HCT116 (cell line): ENCODE measurements around the gene PROSER2. TPM values are rescaled to one million over a fixed set of nuclear protein-coding genes. Genes with fewer than 3 reads are reported as not detected.

Experiments
- ATAC-seq: fragments of 200-7000 bp; cut with Tn5 transposase; 2 replicates; pipeline ENCODE4 v1.9.1; 2020; ENCODE audit warnings: mild to moderate bottlenecking, moderate library complexity
- BruUV-seq: library from RNA; stranded (reverse); fragments of 400-500 nt; replicated peaks from 2 replicates; lab custom pipeline; 2021; lab: Mats Ljungman, UMichigan
- CTCF ChIA-PET: fragments of 300-600 bp; sonication (Branson Sonifier 250); formaldehyde crosslinking; loops from one replicate; lab custom pipeline; 2021; ENCODE audit warnings: antibody characterized with exemption; lab: Charles Lee
- POLR2A ChIA-PET: fragments of 300-600, 350-600 bp; sonication (Branson Sonifier 250); formaldehyde crosslinking; loops from one replicate; lab custom pipeline; 2021; ENCODE audit warnings: antibody characterized with exemption; lab: Charles Lee
- RAD21 ChIA-PET, 2 experiments: fragments of 300-600 bp; sonication (Branson Sonifier 250); formaldehyde crosslinking; loops; one replicate each; lab custom pipeline; 2023; ENCODE audit warnings: low total read pairs in 2 of 2; ENCODE audit not compliant: uncharacterized antibody in 2 of 2, unreplicated experiment in 2 of 2, low non-redundant PET in 1 of 2; lab: Charles Lee
- DNase-seq: peaks from one replicate; pipeline ENCODE4 v3.0.0-alpha.2; 2010; ENCODE audit warnings: low read depth, low spot score
- H2AFZ ChIP-seq: fragments of 200-600 bp; shearing (Covaris generic), sonication (generic); 2 replicates; pipeline ENCODE4 v1.6.1; 2017; ENCODE audit warnings: low read depth, mixed run types, mixed read lengths, antibody characterized with exemption, low read length; ENCODE audit not compliant: poor library complexity, severe bottlenecking
- H3K27ac ChIP-seq: 2 replicates; pipeline ENCODE4 v1.5.1; 2012; ENCODE audit warnings: low read depth, low read length
- H3K27me3 ChIP-seq: fragments of 200-600 bp; sonication (generic); 2 replicates; pipeline ENCODE4 v1.6.1; 2016; ENCODE audit warnings: mixed run types, low read length, mixed read lengths; ENCODE audit not compliant: insufficient read depth
- H3K36me3 ChIP-seq, 2 experiments: fragments of 200-500 bp in 1 of 2; fragments of 200-600 bp in 1 of 2; sonication (Bioruptor generic) in 1 of 2; sonication (generic) in 1 of 2; 2 replicates each; pipeline versions ENCODE4 v1.5.1 to v1.6.1; 2014 to 2016; ENCODE audit warnings: low read length in 2 of 2, inconsistent platforms in 1 of 2, mixed read lengths in 1 of 2, mixed run types in 1 of 2; ENCODE audit not compliant: insufficient read depth in 2 of 2, control insufficient read depth in 1 of 2
- H3K4me1 ChIP-seq, 2 experiments: fragments of 200-600 bp in 1 of 2; sonication (generic) in 1 of 2; 2 replicates each; pipeline versions ENCODE4 v1.5.1 to v1.6.1; 2012 to 2017; ENCODE audit warnings: low read length in 2 of 2, inconsistent platforms in 1 of 2, mild to moderate bottlenecking in 1 of 2, mixed read lengths in 1 of 2, mixed run types in 1 of 2, moderate library complexity in 1 of 2; ENCODE audit not compliant: insufficient read depth in 2 of 2, control insufficient read depth in 1 of 2
- H3K4me2 ChIP-seq: fragments of 200-600 bp; sonication (generic); 2 replicates; pipeline ENCODE4 v1.6.1; 2017; ENCODE audit warnings: mixed run types, low read length, mixed read lengths
- H3K4me3 ChIP-seq, 2 experiments: fragments of 200-600 bp in 1 of 2; sonication (generic) in 1 of 2; replicated peaks in 1 of 2; 2 replicates each; pipeline ENCODE4 v1.5.1; 2011 to 2016; ENCODE audit warnings: low read length in 2 of 2, control low read depth in 1 of 2, low read depth in 1 of 2, mild to moderate bottlenecking in 1 of 2, mixed read lengths in 1 of 2, mixed run types in 1 of 2
- H3K79me2 ChIP-seq: fragments of 200-600 bp; sonication (generic); 2 replicates; pipeline ENCODE4 v1.6.1; 2017; ENCODE audit warnings: mild to moderate bottlenecking, mixed run types, low read length, moderate library complexity, mixed read lengths; ENCODE audit not compliant: insufficient read depth
- H3K9ac ChIP-seq: fragments of 200-600 bp; sonication (generic); 2 replicates; pipeline ENCODE4 v1.6.1; 2016; ENCODE audit warnings: low read length, mixed read lengths
- H3K9me2 ChIP-seq: fragments of 200-600 bp; sonication (generic), shearing (Covaris generic); 2 replicates; pipeline ENCODE4 v1.6.1; 2017; ENCODE audit warnings: mixed run types, mild to moderate bottlenecking, moderate library complexity; ENCODE audit not compliant: insufficient read depth
- H3K9me3 ChIP-seq, 2 experiments: fragments of 200-500 bp in 1 of 2; fragments of 200-600 bp in 1 of 2; sonication (Bioruptor generic) in 1 of 2; sonication (generic) in 1 of 2; 2 replicates each; pipeline ENCODE4 v1.6.1; 2014 to 2017; ENCODE audit warnings: low read length in 2 of 2, mixed read lengths in 2 of 2, inconsistent platforms in 1 of 2, low read depth in 1 of 2, mild to moderate bottlenecking in 1 of 2, mixed run types in 1 of 2, moderate library complexity in 1 of 2; ENCODE audit not compliant: control insufficient read depth in 1 of 2, insufficient read depth in 1 of 2
- H4K20me1 ChIP-seq: fragments of 200-600 bp; sonication (generic), shearing (Covaris generic); 2 replicates; pipeline ENCODE4 v1.6.1; 2017; ENCODE audit warnings: mixed run types, mild to moderate bottlenecking, moderate library complexity; ENCODE audit not compliant: insufficient read depth
- EGR1 ChIP-seq: IDR thresholded peaks from 2 replicates; pipeline ENCODE4 v1.6.1; 2012; ENCODE audit warnings: low read depth
- EZH2phosphoT487 ChIP-seq: fragments of 200-600 bp; IDR thresholded peaks from 2 replicates; pipeline ENCODE4 v1.6.1; 2018; ENCODE audit warnings: antibody characterized with exemption, borderline replicate concordance
- JUND ChIP-seq: IDR thresholded peaks from 2 replicates; pipeline ENCODE4 v1.6.1; 2012
- MAX ChIP-seq: IDR thresholded peaks from 2 replicates; pipeline ENCODE4 v1.6.1; 2012
- POLR2A ChIP-seq: IDR thresholded peaks from 2 replicates; pipeline ENCODE4 v1.7.0; 2011; ENCODE audit warnings: borderline replicate concordance; ENCODE audit not compliant: insufficient read depth, insufficient read length; ENCODE audit errors: extremely low read depth
- SP1 ChIP-seq: IDR thresholded peaks from 2 replicates; pipeline ENCODE4 v1.6.1; 2012; ENCODE audit warnings: low read depth
- YY1 ChIP-seq: IDR thresholded peaks from 2 replicates; pipeline ENCODE4 v1.6.1; 2011; ENCODE audit warnings: low read length, low read depth, moderate library complexity, mild to moderate bottlenecking; ENCODE audit not compliant: insufficient replicate concordance; ENCODE audit errors: extremely low read depth
- ZBTB33 ChIP-seq: IDR thresholded peaks from 2 replicates; pipeline ENCODE4 v1.6.1; 2011; ENCODE audit warnings: mild to moderate bottlenecking, low read length, moderate library complexity; ENCODE audit not compliant: insufficient replicate concordance; ENCODE audit errors: extremely low read depth
- intact Hi-C: fragments of 100-400 bp; cut with micrococcal nuclease; formaldehyde crosslinking; loops from 2 replicates; pipeline ENCODE4 v1.10.0; 2022
- total RNA-seq: library from RNA; stranded (reverse); gene quantifications from one replicate; pipeline ENCODE4 v1.2.1, GENCODE V29; 2021; ENCODE audit not compliant: unreplicated experiment

PROSER2 gene
- total RNA-seq, 1 experiment from 2014 or later, result 46.2 TPM

- TF ChIP-seq ZBTB33, result no peak
- no peak for TF ChIP-seq EGR1
- TF ChIP-seq EZH2phosphoT487, result no peak
- TF ChIP-seq JUND, result no peak
- TF ChIP-seq MAX, result no peak
- no peak for TF ChIP-seq YY1
- TF ChIP-seq SP1, result no peak
These were observed 24.1 kb upstream of the PROSER2 start (continued) for GRCh38 chr10:11798845-11799735.

- Histone ChIP-seq H3K79me2 (no peaks in the 10 kb centered on the region), H3K4me2 (no peak overlapping the region), H3K9me3 (no peaks in the 10 kb centered on the region), H3K4me3 (no peak overlapping the region), H3K9me2 (no peaks in the 10 kb centered on the region), H3K4me1 (peaks cover under 1 to 26% of the 10 kb centered on the region in 2 experiments), H3K36me3 (no peaks in the 10 kb centered on the region), H4K20me1 (no peaks in the 10 kb centered on the region), H3K9ac (no peak overlapping the region), H2AFZ (no peak overlapping the region), H3K27me3 (no peaks in the 10 kb centered on the region), H3K27ac (no peak overlapping the region)
- no peak for TF ChIP-seq POLR2A
- no TSS peak for BruUV-seq
- ChIA-PET POLR2A (no interaction called here), CTCF (no interaction called here), RAD21 (no interaction called here)
- ATAC-seq (no peak), DNase-seq (no peak)
- intact Hi-C loops, result loop anchor here (10.0 kb wide), 1 partner anchor 915 kb away; no protein-coding TSS in a partner anchor
These were observed 23.4 kb upstream of the PROSER2 start for GRCh38 chr10:11799736-11800080.
